ENCODE data around the gene HTR1A. TPM values are rescaled to one million over a fixed set of nuclear protein-coding genes. Genes with fewer than 3 reads are reported as not detected.

Gene HTR1A
- polyA plus RNA-seq (2013, experiment 1 of 2) = not detected
- polyA plus RNA-seq (2013, experiment 2 of 2) = not detected

DNA sequence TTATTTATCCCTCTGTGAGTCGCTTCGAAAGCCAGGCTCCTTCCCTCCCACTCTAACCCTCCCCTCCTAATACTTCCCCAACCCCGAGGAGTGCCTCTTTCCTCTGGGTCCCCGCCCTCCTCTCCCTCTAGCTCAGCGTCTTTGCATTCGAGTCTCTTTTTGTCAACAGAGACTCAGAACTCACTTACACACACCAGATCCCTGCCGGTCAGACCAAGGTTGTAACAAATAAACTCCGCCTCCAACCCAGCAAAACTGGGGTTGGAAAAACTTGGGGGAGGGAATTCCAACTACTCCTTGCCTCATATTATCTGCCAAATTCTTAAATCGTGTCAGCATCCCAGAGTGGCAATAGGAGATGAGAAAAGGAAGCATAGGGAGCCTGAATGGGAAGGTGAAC lies at the start of gene HTR1A:
TSS of gene HTR1A (minus strand) at position 167 of the 400 bp plus-strand sequence. CDS start 726 bp downstream, outside the sequence.
- no CpG with 5 or more reads among the region's 9 CpGs for WGBS, 2 donors (ENCODE audit: extremely low coverage in 2 of 2, insufficient read length in 2 of 2, insufficient replicate concordance in 1 of 2)
- Histone ChIP-seq H3K27me3 (ENCODE audit: control insufficient read depth in 3 of 3, insufficient read depth in 3 of 3, low read depth in 1 of 3, low read length in 3 of 3) (peaks cover 11 to 48% (median 31%) of the 10 kb centered on the region in 3 experiments), H3K79me1 (ENCODE audit: low read depth, low read length) (no peaks in the 10 kb centered on the region), H3K4ac (ENCODE audit: low read length) (no peak within 1 kb of the TSS), H3K14ac (ENCODE audit: low read length) (no peak within 1 kb of the TSS), H3K23ac (ENCODE audit: low read depth, low read length, poor library complexity) (peak within 1 kb of the TSS; percentile 82), H2BK120ac (ENCODE audit: low read depth, low read length) (no peak within 1 kb of the TSS), H3K27ac (replicated peaks; ENCODE audit: low read length) (no peak within 1 kb of the TSS), H4K8ac (ENCODE audit: low read depth, low read length) (no peak within 1 kb of the TSS), H2BK15ac (ENCODE audit: low read length) (no peak within 1 kb of the TSS), H2AFZ (ENCODE audit: low read length) (no peak within 1 kb of the TSS), H2BK5ac (ENCODE audit: low read length) (no peak within 1 kb of the TSS), H3K4me1 (ENCODE audit: control insufficient read depth in 2 of 2, insufficient read depth in 1 of 2, low read depth in 1 of 2, low read length in 2 of 2) (peaks cover 0 to 6% of the 10 kb centered on the region in 2 donors), H3K4me3 (ENCODE audit: low read length in 2 of 2) (peak within 1 kb of the TSS in 1 of 2 donors; percentile 73), H2AK5ac (ENCODE audit: low read depth, low read length) (no peak within 1 kb of the TSS), H3K9ac (ENCODE audit: low read depth, low read length, poor library complexity) (no peak within 1 kb of the TSS), H3K9me3 (replicated peaks in 1 of 2; ENCODE audit: control insufficient read depth in 2 of 2, insufficient read depth in 1 of 2, low read depth in 1 of 2, low read length in 2 of 2) (peaks cover 0 to 8% of the 10 kb centered on the region in 2 donors), H3K4me2 (ENCODE audit: insufficient read depth, low read length, poor library complexity, severe bottlenecking) (peak within 1 kb of the TSS; percentile 48), H4K91ac (ENCODE audit: low read depth, low read length, poor library complexity) (no peak within 1 kb of the TSS), H3K36me3 (replicated peaks in 1 of 2; ENCODE audit: control insufficient read depth in 2 of 2, insufficient read depth in 2 of 2, low read length in 2 of 2) (no peaks in the 10 kb centered on the region), H2BK12ac (ENCODE audit: low read length) (no peak within 1 kb of the TSS), H3K18ac (ENCODE audit: low read length) (no peak within 1 kb of the TSS)
- no peak for DNase-seq (ENCODE audit: low spot score)

DNA sequence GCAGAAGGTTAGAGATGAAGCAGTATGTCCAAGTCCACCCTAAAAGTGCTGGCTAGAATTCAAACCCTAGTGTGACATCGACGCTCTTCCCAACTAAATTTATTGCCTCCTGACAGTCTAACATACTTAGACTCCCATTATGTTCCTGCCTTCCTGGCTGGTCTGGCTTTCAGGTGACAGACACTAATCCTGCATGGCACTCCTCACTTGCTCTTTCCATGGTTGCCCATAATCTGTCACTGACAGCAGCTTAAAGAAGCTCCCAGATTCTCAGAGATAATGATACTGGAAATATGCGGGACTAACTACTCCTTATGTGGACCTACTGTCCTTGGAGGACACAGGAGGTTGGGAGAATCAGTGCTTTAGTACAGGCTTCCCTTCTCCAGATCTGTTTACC lies 41.7 kb upstream of the HTR1A start:
- H3K4me2 ChIP-seq (ENCODE audit: insufficient read depth, low read length, poor library complexity, severe bottlenecking) = no peak overlapping the region
- no peak for DNase-seq (ENCODE audit: low spot score)
- no peak overlapping the region for H3K14ac ChIP-seq (ENCODE audit: low read length)
- H3K79me1 ChIP-seq (ENCODE audit: low read depth, low read length) = no peaks in the 10 kb centered on the region
- no peak overlapping the region for H4K8ac ChIP-seq (ENCODE audit: low read depth, low read length)
- no peaks in the 10 kb centered on the region for H3K27me3 ChIP-seq (ENCODE audit: control insufficient read depth in 3 of 3, insufficient read depth in 3 of 3, low read depth in 1 of 3, low read length in 3 of 3)
- peaks cover 0 to 2% of the 10 kb centered on the region in 2 donors for H3K9me3 ChIP-seq (replicated peaks in 1 of 2; ENCODE audit: control insufficient read depth in 2 of 2, insufficient read depth in 1 of 2, low read depth in 1 of 2, low read length in 2 of 2)
- no peak overlapping the region for H3K4ac ChIP-seq (ENCODE audit: low read length)
- H2AK5ac ChIP-seq (ENCODE audit: low read depth, low read length) = no peak overlapping the region
- peaks cover 0 to 3% of the 10 kb centered on the region in 2 donors for H3K4me1 ChIP-seq (ENCODE audit: control insufficient read depth in 2 of 2, insufficient read depth in 1 of 2, low read depth in 1 of 2, low read length in 2 of 2)
- no peak overlapping the region for H2AFZ ChIP-seq (ENCODE audit: low read length)
- H2BK15ac ChIP-seq (ENCODE audit: low read length) = no peak overlapping the region
- H2BK12ac ChIP-seq (ENCODE audit: low read length) = no peak overlapping the region
- no peak overlapping the region for H4K91ac ChIP-seq (ENCODE audit: low read depth, low read length, poor library complexity)
- H3K27ac ChIP-seq (replicated peaks; ENCODE audit: low read length) = no peak overlapping the region
- no peak overlapping the region for H3K23ac ChIP-seq (ENCODE audit: low read depth, low read length, poor library complexity)
- H3K18ac ChIP-seq (ENCODE audit: low read length) = no peak overlapping the region
- no peak overlapping the region for H3K9ac ChIP-seq (ENCODE audit: low read depth, low read length, poor library complexity)
- no peak overlapping the region for H3K4me3 ChIP-seq (ENCODE audit: low read length in 2 of 2)
- H2BK120ac ChIP-seq (ENCODE audit: low read depth, low read length) = no peak overlapping the region
- H3K36me3 ChIP-seq (replicated peaks in 1 of 2; ENCODE audit: control insufficient read depth in 2 of 2, insufficient read depth in 2 of 2, low read length in 2 of 2) = no peaks in the 10 kb centered on the region
- no CpG with 5 or more reads among the region's 3 CpGs for WGBS, 2 donors (ENCODE audit: extremely low coverage in 2 of 2, insufficient read length in 2 of 2, insufficient replicate concordance in 1 of 2)
- no peak overlapping the region for H2BK5ac ChIP-seq (ENCODE audit: low read length)

DNA sequence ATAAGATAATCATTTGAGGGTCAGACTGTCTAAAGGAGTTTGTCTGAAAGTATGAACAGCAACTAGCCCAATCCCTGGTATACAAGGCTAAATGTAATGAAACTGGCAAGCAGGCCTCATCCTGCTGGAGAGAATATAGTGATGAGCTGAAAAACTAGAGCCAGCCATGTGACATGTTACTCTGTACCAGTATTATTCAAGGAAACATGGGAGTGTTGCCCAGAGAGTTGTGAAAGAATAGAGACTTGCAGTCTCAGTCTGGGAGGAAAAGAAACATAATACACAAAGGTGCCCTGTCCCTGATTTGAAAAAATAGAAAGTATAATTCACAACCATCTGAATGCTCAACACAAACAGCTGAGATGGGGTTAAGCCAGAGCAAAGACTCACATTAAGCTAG lies 37.9 kb upstream of the HTR1A start:
- Histone ChIP-seq H2BK15ac (ENCODE audit: low read length) (no peak overlapping the region), H3K79me1 (ENCODE audit: low read depth, low read length) (no peaks in the 10 kb centered on the region), H4K91ac (ENCODE audit: low read depth, low read length, poor library complexity) (no peak overlapping the region), H2BK12ac (ENCODE audit: low read length) (no peak overlapping the region), H3K4ac (ENCODE audit: low read length) (no peak overlapping the region), H2BK5ac (ENCODE audit: low read length) (no peak overlapping the region), H2AFZ (ENCODE audit: low read length) (no peak overlapping the region), H3K4me3 (ENCODE audit: low read length in 2 of 2) (no peak overlapping the region), H3K9me3 (replicated peaks in 1 of 2; ENCODE audit: control insufficient read depth in 2 of 2, insufficient read depth in 1 of 2, low read depth in 1 of 2, low read length in 2 of 2) (no peaks in the 10 kb centered on the region), H3K4me2 (ENCODE audit: insufficient read depth, low read length, poor library complexity, severe bottlenecking) (no peak overlapping the region), H3K9ac (ENCODE audit: low read depth, low read length, poor library complexity) (no peak overlapping the region), H3K4me1 (ENCODE audit: control insufficient read depth in 2 of 2, insufficient read depth in 1 of 2, low read depth in 1 of 2, low read length in 2 of 2) (peaks cover 0 to 3% of the 10 kb centered on the region in 2 donors), H3K36me3 (replicated peaks in 1 of 2; ENCODE audit: control insufficient read depth in 2 of 2, insufficient read depth in 2 of 2, low read length in 2 of 2) (no peaks in the 10 kb centered on the region), H2AK5ac (ENCODE audit: low read depth, low read length) (no peak overlapping the region), H4K8ac (ENCODE audit: low read depth, low read length) (no peak overlapping the region), H3K23ac (ENCODE audit: low read depth, low read length, poor library complexity) (no peak overlapping the region), H3K27ac (replicated peaks; ENCODE audit: low read length) (no peak overlapping the region), H3K18ac (ENCODE audit: low read length) (no peak overlapping the region), H3K27me3 (ENCODE audit: control insufficient read depth in 3 of 3, insufficient read depth in 3 of 3, low read depth in 1 of 3, low read length in 3 of 3) (no peaks in the 10 kb centered on the region), H2BK120ac (ENCODE audit: low read depth, low read length) (no peak overlapping the region), H3K14ac (ENCODE audit: low read length) (no peak overlapping the region)
- no peak for DNase-seq (ENCODE audit: low spot score)

DNA sequence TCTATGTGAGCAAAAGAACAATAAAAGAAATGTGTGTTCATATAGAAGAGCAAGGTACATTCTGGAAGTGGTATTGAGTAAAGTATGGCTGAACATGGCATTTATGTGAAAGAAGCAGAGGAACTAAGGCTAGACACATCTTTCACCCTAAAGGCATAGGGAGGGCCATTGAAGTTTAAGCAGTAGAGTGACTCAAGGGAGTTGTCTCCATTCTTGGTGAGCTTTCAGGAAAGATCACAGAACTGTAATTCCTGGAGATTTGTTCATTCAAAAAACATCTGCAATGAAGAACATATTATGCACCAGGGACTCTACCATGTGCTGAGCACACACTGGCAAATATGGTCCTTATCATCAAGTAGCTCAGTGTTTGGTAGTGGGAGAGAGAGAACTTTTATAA lies 24.8 kb upstream of the HTR1A start:
- Histone ChIP-seq H3K27me3 (ENCODE audit: control insufficient read depth in 3 of 3, insufficient read depth in 3 of 3, low read depth in 1 of 3, low read length in 3 of 3) (no peaks in the 10 kb centered on the region), H3K27ac (replicated peaks; ENCODE audit: low read length) (no peak overlapping the region), H3K18ac (ENCODE audit: low read length) (no peak overlapping the region), H4K8ac (ENCODE audit: low read depth, low read length) (no peak overlapping the region), H4K91ac (ENCODE audit: low read depth, low read length, poor library complexity) (no peak overlapping the region), H3K23ac (ENCODE audit: low read depth, low read length, poor library complexity) (no peak overlapping the region), H3K79me1 (ENCODE audit: low read depth, low read length) (no peaks in the 10 kb centered on the region), H3K9ac (ENCODE audit: low read depth, low read length, poor library complexity) (no peak overlapping the region), H3K9me3 (replicated peaks in 1 of 2; ENCODE audit: control insufficient read depth in 2 of 2, insufficient read depth in 1 of 2, low read depth in 1 of 2, low read length in 2 of 2) (no peaks in the 10 kb centered on the region), H3K36me3 (replicated peaks in 1 of 2; ENCODE audit: control insufficient read depth in 2 of 2, insufficient read depth in 2 of 2, low read length in 2 of 2) (no peaks in the 10 kb centered on the region), H2BK5ac (ENCODE audit: low read length) (no peak overlapping the region), H3K4ac (ENCODE audit: low read length) (no peak overlapping the region), H3K4me1 (ENCODE audit: control insufficient read depth in 2 of 2, insufficient read depth in 1 of 2, low read depth in 1 of 2, low read length in 2 of 2) (peaks cover 0 to 10% of the 10 kb centered on the region in 2 donors), H2AFZ (ENCODE audit: low read length) (no peak overlapping the region), H2BK120ac (ENCODE audit: low read depth, low read length) (no peak overlapping the region), H2BK15ac (ENCODE audit: low read length) (no peak overlapping the region), H3K4me2 (ENCODE audit: insufficient read depth, low read length, poor library complexity, severe bottlenecking) (no peak overlapping the region), H3K4me3 (ENCODE audit: low read length in 2 of 2) (no peak overlapping the region), H2BK12ac (ENCODE audit: low read length) (no peak overlapping the region), H2AK5ac (ENCODE audit: low read depth, low read length) (no peak overlapping the region), H3K14ac (ENCODE audit: low read length) (no peak overlapping the region)
- DNase-seq (ENCODE audit: low spot score) = no peak

All from neuronal stem cell (in vitro differentiated cells).